ENCODE data around the gene C11orf42.

The C11orf42 gene

GRCh38 chr11:6197466-6198200, 7.7 kb upstream of the C11orf42 start:
- H3K4me1 ChIP-seq (ENCODE audit: insufficient read depth, low read length): no peaks in the 10 kb centered on the region
- DNase-seq (no peak), ATAC-seq (ENCODE audit: insufficient read depth, low read depth) (no peak)
- H3K9me3 ChIP-seq (ENCODE audit: insufficient read depth, low read length, severe bottlenecking): no peaks in the 10 kb centered on the region
- TF ChIP-seq CTCF (IDR thresholded peaks at IDR 0.05; ENCODE audit: borderline replicate concordance, extremely low read depth, low read length, poor library complexity, severe bottlenecking) (no peak), EZH2 (IDR thresholded peaks at IDR 0.05; ENCODE audit: borderline replicate concordance, low read depth, low read length, severe bottlenecking) (no peak)
- H3K4me3 ChIP-seq (ENCODE audit: low read depth in 1 of 2, low read length in 2 of 2): no peak overlapping the region
- H3K27me3 ChIP-seq (ENCODE audit: insufficient read depth, low read length, poor library complexity): no peaks in the 10 kb centered on the region
- H3K79me2 ChIP-seq (ENCODE audit: insufficient read depth, low read length): no peaks in the 10 kb centered on the region
- H3K4me2 ChIP-seq (ENCODE audit: insufficient read depth, low read length): no peak overlapping the region
- H4K20me1 ChIP-seq (ENCODE audit: insufficient read depth, low read length): no peaks in the 10 kb centered on the region
- no peak overlapping the region for H3K9ac ChIP-seq (ENCODE audit: low read depth, low read length)
- H3K27ac ChIP-seq (ENCODE audit: low read length): no peak overlapping the region
- H3K36me3 ChIP-seq (ENCODE audit: insufficient read depth, low read length): no peaks in the 10 kb centered on the region
- H2AFZ ChIP-seq (ENCODE audit: low read depth, low read length): no peak overlapping the region

DNA sequence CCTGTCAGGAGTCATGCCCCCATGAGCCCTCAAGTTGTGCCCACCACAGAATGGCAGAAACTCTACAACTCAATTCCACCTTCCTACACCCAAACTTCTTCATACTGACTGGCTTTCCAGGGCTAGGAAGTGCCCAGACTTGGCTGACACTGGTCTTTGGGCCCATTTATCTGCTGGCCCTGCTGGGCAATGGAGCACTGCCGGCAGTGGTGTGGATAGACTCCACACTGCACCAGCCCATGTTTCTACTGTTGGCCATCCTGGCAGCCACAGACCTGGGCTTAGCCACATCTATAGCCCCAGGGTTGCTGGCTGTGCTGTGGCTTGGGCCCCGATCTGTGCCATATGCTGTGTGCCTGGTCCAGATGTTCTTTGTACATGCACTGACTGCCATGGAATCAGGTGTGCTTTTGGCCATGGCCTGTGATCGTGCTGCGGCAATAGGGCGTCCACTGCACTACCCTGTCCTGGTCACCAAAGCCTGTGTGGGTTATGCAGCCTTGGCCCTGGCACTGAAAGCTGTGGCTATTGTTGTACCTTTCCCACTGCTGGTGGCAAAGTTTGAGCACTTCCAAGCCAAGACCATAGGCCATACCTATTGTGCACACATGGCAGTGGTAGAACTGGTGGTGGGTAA, 6.1 kb upstream of the C11orf42 start, which contains the start of gene OR52W1:
Gene OR52W1, plus strand, starts transcription at position 51 of the 637 bp plus-strand sequence. Its CDS starts 0 bp downstream, at position 51.
- Histone ChIP-seq H3K27me3 (ENCODE audit: insufficient read depth, low read length, poor library complexity) (no peaks in the 10 kb centered on the region), H2AFZ (ENCODE audit: low read depth, low read length) (no peak within 1 kb of the TSS), H3K79me2 (ENCODE audit: insufficient read depth, low read length) (no peaks in the 10 kb centered on the region), H3K4me3 (ENCODE audit: low read depth in 1 of 2, low read length in 2 of 2) (no peak within 1 kb of the TSS), H3K9ac (ENCODE audit: low read depth, low read length) (no peak within 1 kb of the TSS), H3K36me3 (ENCODE audit: insufficient read depth, low read length) (no peaks in the 10 kb centered on the region), H3K27ac (ENCODE audit: low read length) (no peak within 1 kb of the TSS), H4K20me1 (ENCODE audit: insufficient read depth, low read length) (no peaks in the 10 kb centered on the region), H3K4me2 (ENCODE audit: insufficient read depth, low read length) (no peak within 1 kb of the TSS), H3K4me1 (ENCODE audit: insufficient read depth, low read length) (no peaks in the 10 kb centered on the region), H3K9me3 (ENCODE audit: insufficient read depth, low read length, severe bottlenecking) (no peaks in the 10 kb centered on the region)
- DNase-seq: no peak
- ATAC-seq (ENCODE audit: insufficient read depth, low read depth): no peak
- TF ChIP-seq EZH2 (IDR thresholded peaks at IDR 0.05; ENCODE audit: borderline replicate concordance, low read depth, low read length, severe bottlenecking) (no peak), CTCF (IDR thresholded peaks at IDR 0.05; ENCODE audit: borderline replicate concordance, extremely low read depth, low read length, poor library complexity, severe bottlenecking) (no peak)

DNA sequence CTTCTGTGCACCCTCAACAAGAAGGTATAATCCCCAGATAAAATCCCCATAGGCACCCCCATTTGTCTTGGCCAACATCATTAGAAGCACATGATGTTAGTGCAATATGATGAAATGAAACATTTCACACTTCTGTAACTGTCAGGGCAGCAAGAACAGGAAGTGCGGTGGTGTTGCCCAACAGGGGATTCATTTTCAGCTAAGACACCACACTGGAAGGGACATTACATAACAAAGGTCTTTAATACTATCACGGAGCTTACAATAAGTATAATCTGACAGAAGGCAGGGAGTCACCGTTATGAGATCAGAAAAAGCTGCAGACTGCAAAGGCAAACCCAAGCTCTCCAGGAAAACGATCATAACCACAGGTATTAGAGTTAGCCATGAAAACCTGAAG, 4.4 kb upstream of the C11orf42 start:
- ATAC-seq (ENCODE audit: insufficient read depth, low read depth): no peak
- TF ChIP-seq CTCF (IDR thresholded peaks at IDR 0.05; ENCODE audit: borderline replicate concordance, extremely low read depth, low read length, poor library complexity, severe bottlenecking) (no peak), EZH2 (IDR thresholded peaks at IDR 0.05; ENCODE audit: borderline replicate concordance, low read depth, low read length, severe bottlenecking) (no peak)
- no peaks in the 10 kb centered on the region for H4K20me1 ChIP-seq (ENCODE audit: insufficient read depth, low read length)
- H2AFZ ChIP-seq (ENCODE audit: low read depth, low read length): no peak overlapping the region
- no peak overlapping the region for H3K4me2 ChIP-seq (ENCODE audit: insufficient read depth, low read length)
- H3K27ac ChIP-seq (ENCODE audit: low read length): no peak overlapping the region
- H3K27me3 ChIP-seq (ENCODE audit: insufficient read depth, low read length, poor library complexity): no peaks in the 10 kb centered on the region
- H3K4me3 ChIP-seq (ENCODE audit: low read depth in 1 of 2, low read length in 2 of 2): no peak overlapping the region
- H3K4me1 ChIP-seq (ENCODE audit: insufficient read depth, low read length): no peaks in the 10 kb centered on the region
- 0 out of 2 replicates have a peak, but pooled peaks cover 5% of the 10 kb centered on the region for H3K36me3 ChIP-seq (ENCODE audit: insufficient read depth, low read length)
- H3K9me3 ChIP-seq (ENCODE audit: insufficient read depth, low read length, severe bottlenecking): no peaks in the 10 kb centered on the region
- H3K9ac ChIP-seq (ENCODE audit: low read depth, low read length): no peak overlapping the region
- no peaks in the 10 kb centered on the region for H3K79me2 ChIP-seq (ENCODE audit: insufficient read depth, low read length)
- no peak for DNase-seq

All from DND-41 (cell line).